PFSK-1 (cell line): Measurements from ENCODE around the gene GTF2F2. TPM values are rescaled to one million over a fixed set of nuclear protein-coding genes. Genes with fewer than 3 reads are reported as not detected.

Experiments
- FOXP2 ChIP-seq: optimal IDR thresholded peaks from 2 replicates; pipeline ENCODE3; 2011; ENCODE audit warnings: borderline replicate concordance, control low read depth, inconsistent platforms; ENCODE audit not compliant: insufficient read depth; ENCODE audit errors: extremely low read length, extremely low read depth
- POLR2AphosphoS5 ChIP-seq: IDR thresholded peaks from 2 replicates; pipeline ENCODE4 v1.6.1; 2012; ENCODE audit warnings: low read depth, mild to moderate bottlenecking, control low read depth, low read length, moderate library complexity
- SIN3A ChIP-seq: IDR thresholded peaks from 2 replicates; pipeline ENCODE4 v1.6.1; 2012; ENCODE audit warnings: mild to moderate bottlenecking, low read length, moderate library complexity, borderline replicate concordance; ENCODE audit not compliant: insufficient read depth
- TAF1 ChIP-seq: IDR thresholded peaks from 2 replicates; pipeline ENCODE4 v1.6.1; 2012; ENCODE audit warnings: low read length, control low read depth, borderline replicate concordance; ENCODE audit not compliant: insufficient read depth
- polyA plus RNA-seq: library from polyadenylated mRNA; unstranded; fragments of >200 nt; gene quantifications from one replicate; pipeline ENCODE4 v1.2.1, GENCODE V29; 2012; ENCODE audit warnings: low read depth, missing spikeins; ENCODE audit not compliant: insufficient read length
- TF ChIP-seq, protein P1 (sequence below), 2 experiments: IDR thresholded peaks; 2 replicates each; pipeline versions ENCODE4 v1.6.1 to v1.8.0; 2011 to 2012; ENCODE audit warnings: low read depth in 2 of 2, low read length in 2 of 2, control low read depth in 1 of 2, inconsistent platforms in 1 of 2, mild to moderate bottlenecking in 1 of 2, moderate library complexity in 1 of 2; ENCODE audit not compliant: insufficient read depth in 1 of 2

The GTF2F2 gene, protein sequence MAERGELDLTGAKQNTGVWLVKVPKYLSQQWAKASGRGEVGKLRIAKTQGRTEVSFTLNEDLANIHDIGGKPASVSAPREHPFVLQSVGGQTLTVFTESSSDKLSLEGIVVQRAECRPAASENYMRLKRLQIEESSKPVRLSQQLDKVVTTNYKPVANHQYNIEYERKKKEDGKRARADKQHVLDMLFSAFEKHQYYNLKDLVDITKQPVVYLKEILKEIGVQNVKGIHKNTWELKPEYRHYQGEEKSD
- 10.4 TPM for polyA plus RNA-seq

DNA sequence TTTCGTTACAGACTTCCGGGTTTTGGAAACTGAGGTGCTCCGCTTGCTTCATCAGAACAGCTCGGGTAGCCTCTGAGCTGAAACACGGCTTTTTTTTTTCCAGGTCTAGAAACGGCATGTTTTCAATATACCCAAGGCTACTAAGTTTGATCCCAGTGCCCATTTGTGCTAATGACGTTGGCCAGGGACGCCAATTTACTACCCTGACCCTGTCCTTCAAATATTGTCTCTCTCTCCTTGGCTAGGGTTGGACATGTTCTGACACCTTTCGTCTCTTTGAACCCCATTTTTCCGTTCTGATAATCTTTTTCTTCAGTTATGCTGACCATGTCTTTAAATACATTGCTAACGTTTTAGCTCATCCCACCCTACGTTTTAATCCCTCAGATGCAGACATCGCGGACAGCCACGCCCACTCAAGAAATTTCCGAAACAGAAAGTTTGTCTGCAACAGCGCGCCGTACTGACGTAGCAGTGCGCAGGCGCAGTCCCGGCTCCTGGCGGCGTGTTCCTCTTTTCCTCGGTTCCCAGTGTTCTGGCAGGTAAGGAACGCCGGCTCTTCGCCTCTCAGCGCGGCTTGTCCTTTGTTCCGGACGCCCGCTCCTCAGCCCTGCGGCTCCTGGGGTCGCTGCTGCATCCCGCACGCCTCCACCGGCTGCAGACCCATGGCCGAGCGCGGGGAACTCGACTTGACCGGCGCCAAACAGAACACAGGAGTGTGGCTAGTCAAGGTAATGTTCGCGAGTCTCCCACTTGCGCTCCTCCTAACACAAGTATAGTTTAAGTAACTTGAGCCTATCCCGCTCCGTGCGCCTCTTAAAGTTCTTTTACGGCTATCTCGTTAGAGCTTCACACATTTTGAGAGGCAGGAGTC, at the start of gene GTF2F2:
GTF2F2 (plus strand) TSS at position 520 of the 874 bp plus-strand sequence; CDS start at position 666, 146 bp downstream.
- TF ChIP-seq POLR2AphosphoS5: peak; percentile 67
- TF ChIP-seq FOXP2: no peak
- TF ChIP-seq SIN3A: peak; percentile 88; the same call in 1 of the 2 replicates
- TF ChIP-seq, protein P1, sequence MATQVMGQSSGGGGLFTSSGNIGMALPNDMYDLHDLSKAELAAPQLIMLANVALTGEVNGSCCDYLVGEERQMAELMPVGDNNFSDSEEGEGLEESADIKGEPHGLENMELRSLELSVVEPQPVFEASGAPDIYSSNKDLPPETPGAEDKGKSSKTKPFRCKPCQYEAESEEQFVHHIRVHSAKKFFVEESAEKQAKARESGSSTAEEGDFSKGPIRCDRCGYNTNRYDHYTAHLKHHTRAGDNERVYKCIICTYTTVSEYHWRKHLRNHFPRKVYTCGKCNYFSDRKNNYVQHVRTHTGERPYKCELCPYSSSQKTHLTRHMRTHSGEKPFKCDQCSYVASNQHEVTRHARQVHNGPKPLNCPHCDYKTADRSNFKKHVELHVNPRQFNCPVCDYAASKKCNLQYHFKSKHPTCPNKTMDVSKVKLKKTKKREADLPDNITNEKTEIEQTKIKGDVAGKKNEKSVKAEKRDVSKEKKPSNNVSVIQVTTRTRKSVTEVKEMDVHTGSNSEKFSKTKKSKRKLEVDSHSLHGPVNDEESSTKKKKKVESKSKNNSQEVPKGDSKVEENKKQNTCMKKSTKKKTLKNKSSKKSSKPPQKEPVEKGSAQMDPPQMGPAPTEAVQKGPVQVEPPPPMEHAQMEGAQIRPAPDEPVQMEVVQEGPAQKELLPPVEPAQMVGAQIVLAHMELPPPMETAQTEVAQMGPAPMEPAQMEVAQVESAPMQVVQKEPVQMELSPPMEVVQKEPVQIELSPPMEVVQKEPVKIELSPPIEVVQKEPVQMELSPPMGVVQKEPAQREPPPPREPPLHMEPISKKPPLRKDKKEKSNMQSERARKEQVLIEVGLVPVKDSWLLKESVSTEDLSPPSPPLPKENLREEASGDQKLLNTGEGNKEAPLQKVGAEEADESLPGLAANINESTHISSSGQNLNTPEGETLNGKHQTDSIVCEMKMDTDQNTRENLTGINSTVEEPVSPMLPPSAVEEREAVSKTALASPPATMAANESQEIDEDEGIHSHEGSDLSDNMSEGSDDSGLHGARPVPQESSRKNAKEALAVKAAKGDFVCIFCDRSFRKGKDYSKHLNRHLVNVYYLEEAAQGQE (IDR thresholded peaks at IDR 0.05; ENCODE audit: insufficient read depth in 1 of 2, low read depth in 2 of 2, low read length in 2 of 2): peak in 1 of 2 experiments; percentile 42; a peak in 1 of 4 replicates
- peak; percentile 75; the same call in 1 of the 2 replicates for TF ChIP-seq TAF1

DNA sequence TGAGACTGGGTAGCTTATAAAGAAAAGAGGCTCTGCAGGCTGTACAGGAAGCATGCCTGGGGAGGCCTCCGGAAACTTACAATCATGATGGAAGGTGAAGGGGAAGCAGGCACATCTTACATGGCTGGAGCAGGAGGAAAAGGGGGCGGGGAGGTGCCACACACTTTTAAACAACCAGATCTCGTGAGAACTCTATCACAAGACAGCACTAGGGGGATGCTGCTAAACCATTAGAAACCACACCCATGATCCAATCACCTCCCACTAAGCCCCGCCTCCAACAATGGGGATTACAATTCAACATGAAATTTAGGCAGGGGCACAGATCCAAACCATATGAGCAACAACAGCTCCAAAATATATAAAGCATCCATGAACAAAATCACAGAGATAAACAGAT, 46.5 kb upstream of the GTF2F2 start:
- no peak for TF ChIP-seq POLR2AphosphoS5
- TF ChIP-seq, protein P1 (IDR thresholded peaks at IDR 0.05; ENCODE audit: insufficient read depth in 1 of 2, low read depth in 2 of 2, low read length in 2 of 2): no peak

DNA sequence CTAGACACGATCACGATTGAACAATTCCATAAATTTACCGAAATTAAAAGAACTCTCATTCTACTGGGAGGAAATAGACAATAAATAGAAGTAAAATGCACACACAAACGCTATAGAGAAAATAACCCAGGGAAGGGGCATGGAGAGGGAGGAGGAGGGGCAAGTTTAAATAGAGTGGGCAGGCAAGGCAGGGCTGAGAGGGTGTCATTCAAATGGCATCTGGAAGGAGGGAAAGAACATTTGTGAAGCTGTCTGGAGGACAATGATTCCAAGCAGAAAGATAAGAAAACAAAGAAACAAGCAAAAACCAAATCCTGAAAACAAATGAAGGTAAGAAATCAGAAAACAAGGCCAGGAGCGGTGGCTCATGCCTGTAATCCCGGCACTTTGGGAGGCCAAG, 45.6 kb upstream of the GTF2F2 start:
- no peak for TF ChIP-seq POLR2AphosphoS5
- TF ChIP-seq, protein P1 (IDR thresholded peaks at IDR 0.05; ENCODE audit: insufficient read depth in 1 of 2, low read depth in 2 of 2, low read length in 2 of 2): no peak
- TF ChIP-seq FOXP2: no peak
- TF ChIP-seq SIN3A: no peak
- TF ChIP-seq TAF1: no peak

DNA sequence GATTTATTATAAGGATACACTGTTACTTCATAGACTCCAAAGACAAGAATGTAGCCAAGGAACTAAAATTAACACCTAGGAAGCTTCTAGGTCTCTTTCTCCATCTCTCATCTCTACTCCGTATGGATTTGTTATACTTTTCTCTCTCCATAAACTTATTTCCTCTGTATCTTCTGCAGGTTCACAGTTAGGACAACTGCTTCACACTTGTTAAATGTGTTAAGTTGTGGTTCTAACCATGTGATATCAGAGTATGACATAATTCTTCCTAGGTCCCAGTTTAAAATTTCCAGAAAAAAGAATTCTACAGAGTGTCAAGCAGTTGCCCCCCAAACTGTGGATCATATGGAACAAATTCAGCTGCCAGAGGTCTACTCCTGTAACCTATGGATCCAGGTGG, 42.3 kb upstream of the GTF2F2 start:
- TF ChIP-seq, protein P1 (IDR thresholded peaks at IDR 0.05; ENCODE audit: insufficient read depth in 1 of 2, low read depth in 2 of 2, low read length in 2 of 2): no peak
- no peak for TF ChIP-seq POLR2AphosphoS5
- TF ChIP-seq FOXP2: no peak
- no peak for TF ChIP-seq SIN3A
- TF ChIP-seq TAF1: no peak
